Measurements from ENCODE around the gene HOXA2. TPM values are rescaled to one million over a fixed set of nuclear protein-coding genes. Genes with fewer than 3 reads are reported as not detected.
A peak's percentile ranks its signal among the peaks of the same experiment; 100 is the strongest.

HOXA2 gene
- total RNA-seq, 4 donors from 2014 or later: 0.29 to 0.88 (median 0.38) TPM; not detected in 1

- ATAC-seq (no peak), DNase-seq (no peak)
- Histone ChIP-seq H3K4me3 (no peak overlapping the region), H3K9me3 (no peaks in the 10 kb centered on the region), H3K27ac (no peak overlapping the region), H3K4me1 (peaks cover 25 to 51% of the 10 kb centered on the region in 2 donors), H3K27me3 (no peaks in the 10 kb centered on the region), H3K36me3 (no peaks in the 10 kb centered on the region)
- intact Hi-C loops (cut with DNase I; ENCODE audit: low total_unique reads): no loop called here
- no peak for TF ChIP-seq POLR2A (IDR thresholded peaks at IDR 0.05)
- no peak for TF ChIP-seq CTCF (IDR thresholded peaks at IDR 0.05 in 4 of 5, conservative IDR thresholded peaks at IDR 0.05 in 1 of 5)
- in situ Hi-C loops (cut with MboI; ENCODE audit: low sequenced_read_pairs in 4 of 4): no loop called here
These were observed 20.6 kb upstream of the HOXA2 start for GRCh38 chr7:27123007-27123476.

GRCh38 chr7:27122077-27122910 lies 19.8 kb upstream of the HOXA2 start:
- DNase-seq (no peak), ATAC-seq (no peak)
- no peak overlapping the region for H3K27ac ChIP-seq
- intact Hi-C loops (cut with DNase I; ENCODE audit: low total_unique reads) (no loop called here), in situ Hi-C loops (cut with MboI; ENCODE audit: low sequenced_read_pairs in 4 of 4) (no loop called here)
- H3K4me1 ChIP-seq: peaks cover 18 to 43% of the 10 kb centered on the region in 2 donors
- no peaks in the 10 kb centered on the region for H3K36me3 ChIP-seq
- no peak for TF ChIP-seq CTCF (IDR thresholded peaks at IDR 0.05 in 4 of 5, conservative IDR thresholded peaks at IDR 0.05 in 1 of 5)
- no peaks in the 10 kb centered on the region for H3K9me3 ChIP-seq
- H3K4me3 ChIP-seq: peak overlapping the region in 1 of 4 donors; percentile 2
- H3K27me3 ChIP-seq: no peaks in the 10 kb centered on the region

GRCh38 chr7:27121684-27122076 lies 19.2 kb upstream of the HOXA2 start:
- in situ Hi-C loops (cut with MboI; ENCODE audit: low sequenced_read_pairs in 4 of 4): no loop called here
- Histone ChIP-seq H3K4me3 (peak overlapping the region in 1 of 4 donors; percentile 2), H3K27ac (no peak overlapping the region), H3K27me3 (no peaks in the 10 kb centered on the region), H3K9me3 (no peaks in the 10 kb centered on the region), H3K4me1 (peaks cover 11 to 37% of the 10 kb centered on the region in 2 donors), H3K36me3 (no peaks in the 10 kb centered on the region)
- intact Hi-C loops (cut with DNase I; ENCODE audit: low total_unique reads): no loop called here
- ATAC-seq (no peak), DNase-seq (no peak)
- TF ChIP-seq POLR2A (IDR thresholded peaks at IDR 0.05) (no peak), CTCF (IDR thresholded peaks at IDR 0.05 in 4 of 5, conservative IDR thresholded peaks at IDR 0.05 in 1 of 5) (no peak)

GRCh38 chr7:27119412-27119911 lies 17.0 kb upstream of the HOXA2 start:
- DNase-seq: no peak
- no peak for ATAC-seq
- H3K27ac ChIP-seq: peak overlapping the region in 1 of 4 donors; percentile 79
- H3K4me1 ChIP-seq: peaks cover 7 to 20% of the 10 kb centered on the region in 2 donors
- H3K9me3 ChIP-seq: no peaks in the 10 kb centered on the region
- no peak overlapping the region for H3K4me3 ChIP-seq
- no peak for TF ChIP-seq CTCF (IDR thresholded peaks at IDR 0.05 in 4 of 5, conservative IDR thresholded peaks at IDR 0.05 in 1 of 5)
- no peak for TF ChIP-seq POLR2A (IDR thresholded peaks at IDR 0.05)
- no peaks in the 10 kb centered on the region for H3K36me3 ChIP-seq
- intact Hi-C loops (cut with DNase I; ENCODE audit: low total_unique reads) (no loop called here), in situ Hi-C loops (cut with MboI; ENCODE audit: low sequenced_read_pairs in 4 of 4) (no loop called here)
- H3K27me3 ChIP-seq: no peaks in the 10 kb centered on the region

Data from gastrocnemius medialis (tissue), 4 donors.